SK-N-SH (cell line): ENCODE data around the gene CACNA1D. TPM values are rescaled to one million over a fixed set of nuclear protein-coding genes. Genes with fewer than 3 reads are reported as not detected.

ENCODE experiments used
- CTCF ChIA-PET: fragments of 300-600, 350-600 bp; formaldehyde crosslinking; extraction: SDS; loops from one replicate; lab custom pipeline; 2021; lab: Yijun Ruan, JAX
- POLR2A ChIA-PET: fragments of 350-600 bp; sonication (Branson Sonifier 250); formaldehyde crosslinking; extraction: SDS; loops from one replicate; lab custom pipeline; 2020; ENCODE audit warnings: antibody characterized with exemption, inconsistent platforms; lab: Yijun Ruan, JAX
- DNase-seq: peaks from one replicate; pipeline ENCODE4 v3.0.0; 2012
- H2AFZ ChIP-seq: fragments of 200-600 bp; sonication (generic); 2 replicates; pipeline ENCODE4 v1.8.1; 2016; ENCODE audit warnings: antibody characterized with exemption, mild to moderate bottlenecking, low read depth
- H3F3A ChIP-seq: fragments of 200-600 bp; sonication (generic); replicated peaks from 2 replicates; pipeline ENCODE3; 2016; ENCODE audit warnings: antibody characterized with exemption, mild to moderate bottlenecking; ENCODE audit not compliant: insufficient read depth
- H3K27ac ChIP-seq, 2 experiments: fragments of 200-500 bp in 1 of 2; fragments of 200-600 bp in 1 of 2; sonication (Bioruptor generic) in 1 of 2; sonication (generic), shearing (Covaris generic) in 1 of 2; 2 replicates each; pipeline versions ENCODE4 v1.5.1 to v1.6.1; 2014 to 2016; ENCODE audit warnings: low read depth in 2 of 2, inconsistent platforms in 1 of 2, low read length in 1 of 2, mild to moderate bottlenecking in 1 of 2, mixed read lengths in 1 of 2
- H3K27me3 ChIP-seq: fragments of 200-600 bp; sonication (generic), shearing (Covaris generic); 2 replicates; pipeline ENCODE4 v1.6.1; 2016; ENCODE audit warnings: mixed run types; ENCODE audit not compliant: insufficient read depth
- H3K36me3 ChIP-seq, 2 experiments: fragments of 200-500 bp in 1 of 2; fragments of 200-600 bp in 1 of 2; sonication (Bioruptor generic) in 1 of 2; sonication (generic) in 1 of 2; replicated peaks in 1 of 2; 2 replicates each; pipeline versions ENCODE3 to v1.5.1; 2014 to 2016; ENCODE audit warnings: low read length in 1 of 2, mild to moderate bottlenecking in 1 of 2; ENCODE audit not compliant: insufficient read depth in 2 of 2, control insufficient read depth in 1 of 2
- H3K4me1 ChIP-seq, 2 experiments: fragments of 200-500 bp in 1 of 2; fragments of 200-600 bp in 1 of 2; sonication (Bioruptor generic) in 1 of 2; sonication (generic), shearing (Covaris generic) in 1 of 2; 2 replicates each; pipeline versions ENCODE4 v1.5.1 to v1.6.1; 2014 to 2016; ENCODE audit warnings: low read depth in 1 of 2, low read length in 1 of 2, mixed run types in 1 of 2; ENCODE audit not compliant: insufficient read depth in 2 of 2, control insufficient read depth in 1 of 2
- H3K4me2 ChIP-seq: fragments of 200-600 bp; sonication (generic), shearing (Covaris generic); 2 replicates; pipeline ENCODE4 v1.6.1; 2017; ENCODE audit warnings: mixed run types
- H3K4me3 ChIP-seq, 2 experiments: fragments of 200-500 bp in 1 of 2; fragments of 200-600 bp in 1 of 2; sonication (Bioruptor generic) in 1 of 2; sonication (generic), shearing (Covaris generic) in 1 of 2; 2 replicates each; pipeline versions ENCODE4 v1.5.1 to v1.8.1; 2014 to 2016; ENCODE audit warnings: low read depth in 2 of 2, inconsistent platforms in 1 of 2, low read length in 1 of 2, mild to moderate bottlenecking in 1 of 2, mixed read lengths in 1 of 2, moderate library complexity in 1 of 2
- H3K79me2 ChIP-seq: fragments of 200-600 bp; sonication (generic); 2 replicates; pipeline ENCODE4 v1.8.1; 2017; ENCODE audit warnings: mild to moderate bottlenecking; ENCODE audit not compliant: insufficient read depth
- H3K9ac ChIP-seq: fragments of 200-600 bp; sonication (generic); 2 replicates; pipeline ENCODE4 v1.6.1; 2017; ENCODE audit warnings: mixed run types
- H3K9me2 ChIP-seq: fragments of 200-600 bp; sonication (generic); 2 replicates; pipeline ENCODE4 v1.6.1; 2017; ENCODE audit warnings: mixed run types
- H3K9me3 ChIP-seq: fragments of 200-600 bp; sonication (generic); 2 replicates; pipeline ENCODE4 v1.6.1; 2017; ENCODE audit warnings: mixed run types, mild to moderate bottlenecking, moderate library complexity
- H4K20me1 ChIP-seq: fragments of 200-600 bp; sonication (generic); 2 replicates; pipeline ENCODE4 v1.6.1; 2017; ENCODE audit warnings: mild to moderate bottlenecking, mixed run types; ENCODE audit not compliant: insufficient read depth
- EP300 ChIP-seq, 2 experiments: IDR thresholded peaks; 2 replicates each; pipeline versions ENCODE4 v1.4.0 to v1.6.1; 2012; ENCODE audit warnings: borderline replicate concordance in 1 of 2, low read depth in 1 of 2, low read length in 1 of 2
- EZH2phosphoT487 ChIP-seq: fragments of 200-600 bp; sonication (generic); IDR thresholded peaks from 2 replicates; pipeline ENCODE4 v1.6.1; 2017; ENCODE audit warnings: low read depth, mixed run types, mild to moderate bottlenecking, antibody characterized with exemption, moderate library complexity, borderline replicate concordance
- GABPA ChIP-seq: IDR thresholded peaks from 2 replicates; pipeline ENCODE4 v1.4.0; 2012; ENCODE audit warnings: low read depth, mild to moderate bottlenecking
- MEF2A ChIP-seq: IDR thresholded peaks from 2 replicates; pipeline ENCODE4 v1.4.0; 2012; ENCODE audit warnings: low read depth, borderline replicate concordance
- NFIC ChIP-seq: IDR thresholded peaks from 2 replicates; pipeline ENCODE4 v1.4.0; 2012; ENCODE audit warnings: borderline replicate concordance
- NRF1 ChIP-seq: IDR thresholded peaks from 2 replicates; pipeline ENCODE4 v1.6.1; 2012; ENCODE audit warnings: low read depth, mild to moderate bottlenecking, low read length
- RAD21 ChIP-seq: IDR thresholded peaks from 2 replicates; pipeline ENCODE4 v1.6.1; 2012; ENCODE audit warnings: mild to moderate bottlenecking, low read length
- RFX5 ChIP-seq: IDR thresholded peaks from 2 replicates; pipeline ENCODE4 v1.6.1; 2012; ENCODE audit warnings: mild to moderate bottlenecking, improper control_type of control experiment, low read length
- RXRA ChIP-seq: IDR thresholded peaks from 2 replicates; pipeline ENCODE4 v1.4.0; 2012; ENCODE audit warnings: low read depth, mild to moderate bottlenecking, borderline replicate concordance
- TCF12 ChIP-seq: IDR thresholded peaks from 2 replicates; pipeline ENCODE4 v1.4.0; 2012
- TEAD4 ChIP-seq: IDR thresholded peaks from 2 replicates; pipeline ENCODE4 v1.4.0; 2012; ENCODE audit warnings: mild to moderate bottlenecking, borderline replicate concordance; ENCODE audit not compliant: insufficient read depth
- WGBS: methylation state at CpG from one replicate; pipeline ENCODE4 v1.1.6; 2017; ENCODE audit warnings: low lambda C conversion rate; 5-methylcytosine and 5-hydroxymethylcytosine counted together
- polyA plus RNA-seq, 3 experiments: library from polyadenylated mRNA; depleted of rRNA; stranded (reverse); fragments of >200 nt; gene quantifications; 2 replicates each; pipeline ENCODE4 v1.2.3, GENCODE V29; 2012
- TF ChIP-seq, protein P1 (sequence below): IDR thresholded peaks from 2 replicates; pipeline ENCODE4 v1.6.1; 2012; ENCODE audit warnings: mild to moderate bottlenecking, low read depth, low read length, moderate library complexity
- TF ChIP-seq, protein P2 (sequence below): IDR thresholded peaks from 2 replicates; pipeline ENCODE4 v1.4.0; 2012; ENCODE audit warnings: low read depth
- TF ChIP-seq, protein P3 (sequence below): fragments of 150-350 bp; IDR thresholded peaks from 2 replicates; pipeline ENCODE4 v1.6.1; 2016; ENCODE audit warnings: mild to moderate bottlenecking, low read depth, low read length
- TF ChIP-seq, protein P4 (sequence below): IDR thresholded peaks from 2 replicates; pipeline ENCODE4; 2012
- TF ChIP-seq, protein P5 (sequence below): fragments of 200-600 bp; sonication (generic); IDR thresholded peaks from 2 replicates; pipeline ENCODE4 v1.6.1; 2017; ENCODE audit warnings: antibody characterized with exemption, mild to moderate bottlenecking, moderate library complexity

CACNA1D gene
- polyA plus RNA-seq, 1 of the 3 experiments (the other 2 are of a cell fraction) = 0.12 TPM

DNA sequence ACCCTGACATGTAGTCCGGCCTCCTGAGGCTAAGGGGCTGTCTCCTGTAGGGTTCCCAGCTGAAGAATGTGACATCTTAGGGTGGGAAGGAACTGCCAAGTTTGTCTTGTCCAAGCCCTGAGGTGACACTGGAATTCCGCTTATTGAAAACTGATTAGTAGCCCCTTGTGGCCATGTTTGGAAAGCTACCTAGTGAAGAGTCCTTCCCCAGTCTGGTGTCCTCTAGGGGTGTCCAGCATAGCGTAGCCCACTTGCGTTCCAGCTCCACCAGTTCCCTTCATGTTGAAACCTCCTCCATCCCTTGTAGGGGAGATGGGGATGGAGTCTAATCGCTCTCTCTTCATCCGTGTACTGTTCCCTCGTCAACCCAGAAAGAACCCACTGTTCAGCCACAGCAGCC, 272.3 kb downstream of the CACNA1D start:
- Histone ChIP-seq H3K9ac (no peak overlapping the region), H3K9me2 (no peaks in the 10 kb centered on the region), H3K27me3 (peaks cover 8% of the 10 kb centered on the region), H3K36me3 (no peaks in the 10 kb centered on the region), H3K4me3 (no peak overlapping the region), H3K9me3 (no peaks in the 10 kb centered on the region), H3K4me2 (no peak overlapping the region), H4K20me1 (no peaks in the 10 kb centered on the region), H3F3A (no peaks in the 10 kb centered on the region), H2AFZ (no peak overlapping the region), H3K4me1 (peaks cover 0 to 3% of the 10 kb centered on the region in 2 experiments; a peak in 1 of 4 replicates), H3K79me2 (no peaks in the 10 kb centered on the region), H3K27ac (no peak overlapping the region)
- CTCF ChIA-PET = interaction anchor here (0.8 to 1.2 kb wide), 2 partner anchors 15 to 57 kb away, joined by 3 read pairs; no protein-coding TSS in a partner anchor
- TF ChIP-seq RXRA = no peak
- TF ChIP-seq, protein P1, sequence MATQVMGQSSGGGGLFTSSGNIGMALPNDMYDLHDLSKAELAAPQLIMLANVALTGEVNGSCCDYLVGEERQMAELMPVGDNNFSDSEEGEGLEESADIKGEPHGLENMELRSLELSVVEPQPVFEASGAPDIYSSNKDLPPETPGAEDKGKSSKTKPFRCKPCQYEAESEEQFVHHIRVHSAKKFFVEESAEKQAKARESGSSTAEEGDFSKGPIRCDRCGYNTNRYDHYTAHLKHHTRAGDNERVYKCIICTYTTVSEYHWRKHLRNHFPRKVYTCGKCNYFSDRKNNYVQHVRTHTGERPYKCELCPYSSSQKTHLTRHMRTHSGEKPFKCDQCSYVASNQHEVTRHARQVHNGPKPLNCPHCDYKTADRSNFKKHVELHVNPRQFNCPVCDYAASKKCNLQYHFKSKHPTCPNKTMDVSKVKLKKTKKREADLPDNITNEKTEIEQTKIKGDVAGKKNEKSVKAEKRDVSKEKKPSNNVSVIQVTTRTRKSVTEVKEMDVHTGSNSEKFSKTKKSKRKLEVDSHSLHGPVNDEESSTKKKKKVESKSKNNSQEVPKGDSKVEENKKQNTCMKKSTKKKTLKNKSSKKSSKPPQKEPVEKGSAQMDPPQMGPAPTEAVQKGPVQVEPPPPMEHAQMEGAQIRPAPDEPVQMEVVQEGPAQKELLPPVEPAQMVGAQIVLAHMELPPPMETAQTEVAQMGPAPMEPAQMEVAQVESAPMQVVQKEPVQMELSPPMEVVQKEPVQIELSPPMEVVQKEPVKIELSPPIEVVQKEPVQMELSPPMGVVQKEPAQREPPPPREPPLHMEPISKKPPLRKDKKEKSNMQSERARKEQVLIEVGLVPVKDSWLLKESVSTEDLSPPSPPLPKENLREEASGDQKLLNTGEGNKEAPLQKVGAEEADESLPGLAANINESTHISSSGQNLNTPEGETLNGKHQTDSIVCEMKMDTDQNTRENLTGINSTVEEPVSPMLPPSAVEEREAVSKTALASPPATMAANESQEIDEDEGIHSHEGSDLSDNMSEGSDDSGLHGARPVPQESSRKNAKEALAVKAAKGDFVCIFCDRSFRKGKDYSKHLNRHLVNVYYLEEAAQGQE = no peak
- POLR2A ChIA-PET = no interaction called here
- 65% methylated on average over 5 of the region's 7 CpGs for WGBS
- DNase-seq = no peak

DNA sequence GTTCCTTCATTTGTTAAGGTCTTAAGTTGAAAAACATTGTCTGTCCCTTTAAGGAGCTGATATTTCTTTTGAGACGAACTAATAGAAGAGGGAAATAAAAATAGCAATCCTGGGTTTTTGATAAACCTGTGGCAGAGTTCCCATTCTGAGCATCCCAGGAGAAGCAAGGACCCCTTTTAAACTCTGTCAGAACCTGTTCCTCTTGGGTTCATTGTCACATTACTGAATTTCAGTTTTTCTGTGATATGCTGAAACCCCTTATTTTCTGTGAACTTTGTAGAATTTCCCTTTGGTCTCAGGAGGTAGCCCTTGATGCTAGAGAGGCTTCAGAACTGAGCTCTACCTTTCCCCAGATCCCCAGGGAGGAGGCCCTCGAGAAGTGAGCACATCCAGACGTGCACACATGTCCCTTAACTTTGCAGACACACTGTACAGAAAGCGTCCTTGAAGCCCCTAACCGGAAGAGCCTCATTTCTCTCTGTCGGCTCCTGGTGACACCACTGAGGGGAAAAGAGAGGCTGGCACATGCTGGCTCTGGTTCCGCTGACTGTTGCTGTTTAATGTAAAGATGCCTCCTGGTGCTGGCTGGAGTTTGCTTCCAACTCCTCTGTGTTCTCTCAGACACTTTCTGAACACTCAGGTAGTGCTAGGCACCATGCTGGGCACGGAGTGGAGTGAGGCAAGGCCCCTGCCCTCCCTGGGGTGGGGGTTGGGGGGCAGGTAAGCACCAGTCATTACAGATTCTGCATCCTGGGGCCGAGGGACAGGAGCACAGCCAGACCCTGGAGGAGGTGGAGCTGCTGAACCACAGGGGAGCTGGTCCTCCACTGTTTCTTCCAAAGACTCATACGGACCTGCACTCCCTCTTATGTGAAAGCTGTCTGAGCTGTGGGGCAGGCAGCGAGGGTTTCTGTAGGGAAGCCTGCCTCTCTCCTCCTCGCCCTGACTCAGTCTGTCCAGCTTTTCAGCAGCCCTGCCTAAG, 274.4 kb downstream of the CACNA1D start:
- H3K9me3 ChIP-seq = no peaks in the 10 kb centered on the region
- ChIA-PET POLR2A (no interaction called here), CTCF (interaction anchor here (0.6 kb wide), 1 partner anchor 496 kb away, joined by 3 read pairs; no protein-coding TSS in a partner anchor)
- H3F3A ChIP-seq = no peaks in the 10 kb centered on the region
- no peaks in the 10 kb centered on the region for H3K79me2 ChIP-seq
- no peak for DNase-seq
- H3K36me3 ChIP-seq = no peaks in the 10 kb centered on the region
- H3K27ac ChIP-seq = no peak overlapping the region
- no peaks in the 10 kb centered on the region for H3K9me2 ChIP-seq
- H3K4me2 ChIP-seq = no peak overlapping the region
- H3K4me3 ChIP-seq = no peak overlapping the region
- H3K9ac ChIP-seq = no peak overlapping the region
- H3K27me3 ChIP-seq = peaks cover 8% of the 10 kb centered on the region
- H4K20me1 ChIP-seq = no peaks in the 10 kb centered on the region
- no peak overlapping the region for H2AFZ ChIP-seq
- WGBS = 48% methylated on average over 9 of the region's 12 CpGs
- H3K4me1 ChIP-seq = peaks cover 0 to 16% of the 10 kb centered on the region in 2 experiments; a peak in 1 of 4 replicates
- TF ChIP-seq, protein P2, sequence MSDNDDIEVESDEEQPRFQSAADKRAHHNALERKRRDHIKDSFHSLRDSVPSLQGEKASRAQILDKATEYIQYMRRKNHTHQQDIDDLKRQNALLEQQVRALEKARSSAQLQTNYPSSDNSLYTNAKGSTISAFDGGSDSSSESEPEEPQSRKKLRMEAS = no peak
- TF ChIP-seq, protein P3, sequence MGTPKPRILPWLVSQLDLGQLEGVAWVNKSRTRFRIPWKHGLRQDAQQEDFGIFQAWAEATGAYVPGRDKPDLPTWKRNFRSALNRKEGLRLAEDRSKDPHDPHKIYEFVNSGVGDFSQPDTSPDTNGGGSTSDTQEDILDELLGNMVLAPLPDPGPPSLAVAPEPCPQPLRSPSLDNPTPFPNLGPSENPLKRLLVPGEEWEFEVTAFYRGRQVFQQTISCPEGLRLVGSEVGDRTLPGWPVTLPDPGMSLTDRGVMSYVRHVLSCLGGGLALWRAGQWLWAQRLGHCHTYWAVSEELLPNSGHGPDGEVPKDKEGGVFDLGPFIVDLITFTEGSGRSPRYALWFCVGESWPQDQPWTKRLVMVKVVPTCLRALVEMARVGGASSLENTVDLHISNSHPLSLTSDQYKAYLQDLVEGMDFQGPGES = no peak
- TF ChIP-seq RAD21 (no peak), RFX5 (no peak), GABPA (no peak), NFIC (no peak), NRF1 (no peak), EZH2phosphoT487 (no peak), MEF2A (no peak), EP300 (IDR thresholded peaks at IDR 0.05; ENCODE audit: borderline replicate concordance in 1 of 2, low read depth in 1 of 2, low read length in 1 of 2) (no peak), TEAD4 (no peak), TCF12 (no peak)
- TF ChIP-seq, protein P4, sequence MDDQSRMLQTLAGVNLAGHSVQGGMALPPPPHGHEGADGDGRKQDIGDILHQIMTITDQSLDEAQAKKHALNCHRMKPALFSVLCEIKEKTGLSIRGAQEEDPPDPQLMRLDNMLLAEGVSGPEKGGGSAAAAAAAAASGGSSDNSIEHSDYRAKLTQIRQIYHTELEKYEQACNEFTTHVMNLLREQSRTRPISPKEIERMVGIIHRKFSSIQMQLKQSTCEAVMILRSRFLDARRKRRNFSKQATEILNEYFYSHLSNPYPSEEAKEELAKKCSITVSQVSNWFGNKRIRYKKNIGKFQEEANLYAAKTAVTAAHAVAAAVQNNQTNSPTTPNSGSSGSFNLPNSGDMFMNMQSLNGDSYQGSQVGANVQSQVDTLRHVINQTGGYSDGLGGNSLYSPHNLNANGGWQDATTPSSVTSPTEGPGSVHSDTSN = no peak
- TF ChIP-seq, protein P5, sequence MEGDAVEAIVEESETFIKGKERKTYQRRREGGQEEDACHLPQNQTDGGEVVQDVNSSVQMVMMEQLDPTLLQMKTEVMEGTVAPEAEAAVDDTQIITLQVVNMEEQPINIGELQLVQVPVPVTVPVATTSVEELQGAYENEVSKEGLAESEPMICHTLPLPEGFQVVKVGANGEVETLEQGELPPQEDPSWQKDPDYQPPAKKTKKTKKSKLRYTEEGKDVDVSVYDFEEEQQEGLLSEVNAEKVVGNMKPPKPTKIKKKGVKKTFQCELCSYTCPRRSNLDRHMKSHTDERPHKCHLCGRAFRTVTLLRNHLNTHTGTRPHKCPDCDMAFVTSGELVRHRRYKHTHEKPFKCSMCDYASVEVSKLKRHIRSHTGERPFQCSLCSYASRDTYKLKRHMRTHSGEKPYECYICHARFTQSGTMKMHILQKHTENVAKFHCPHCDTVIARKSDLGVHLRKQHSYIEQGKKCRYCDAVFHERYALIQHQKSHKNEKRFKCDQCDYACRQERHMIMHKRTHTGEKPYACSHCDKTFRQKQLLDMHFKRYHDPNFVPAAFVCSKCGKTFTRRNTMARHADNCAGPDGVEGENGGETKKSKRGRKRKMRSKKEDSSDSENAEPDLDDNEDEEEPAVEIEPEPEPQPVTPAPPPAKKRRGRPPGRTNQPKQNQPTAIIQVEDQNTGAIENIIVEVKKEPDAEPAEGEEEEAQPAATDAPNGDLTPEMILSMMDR = no peak
